NCI-H1930 (cell line): ENCODE data around the gene RFX5.
"Not testable (repeated sequence)": the region's sequence is repeated elsewhere in the genome, so short reads cannot be mapped to it uniquely, and the experiment has no call there.

Source experiments
- DNase-seq, 2 experiments: peaks; one replicate each; lab custom pipeline; 2025; lab: John Stamatoyannopoulos, UW

Gene RFX5

GRCh38 chr1:151362308-151363155 is 15.5 kb upstream of the RFX5 start:
- DNase-seq: no peak

GRCh38 chr1:151361883-151362282 is 14.8 kb upstream of the RFX5 start:
- no peak for DNase-seq

- DNase-seq: no peak
Observed at GRCh38 chr1:151356696-151357095, 9.6 kb upstream of the RFX5 start.

- no peak for DNase-seq
Observed at GRCh38 chr1:151352021-151352718, 5.1 kb upstream of the RFX5 start.

- not testable (repeated sequence) for DNase-seq
Observed at GRCh38 chr1:151350323-151350722, 3.3 kb upstream of the RFX5 start.

- DNase-seq: no peak
Observed at GRCh38 chr1:151347523-151348246, 633 bp upstream of the RFX5 start.

- DNase-seq: no peak
Observed at GRCh38 chr1:151346082-151346768, 827 bp downstream of the RFX5 start.

- DNase-seq: no peak
Observed at GRCh38 chr1:151344291-151344690, 2.8 kb downstream of the RFX5 start.

- DNase-seq: no peak
Observed at GRCh38 chr1:151343587-151343986, 3.5 kb downstream of the RFX5 start.

GRCh38 chr1:151342569-151342968 is 4.5 kb downstream of the RFX5 start:
- DNase-seq: no peak

- no peak for DNase-seq
Observed at GRCh38 chr1:151342021-151342420, 5.0 kb downstream of the RFX5 start.

GRCh38 chr1:151340870-151341754 is 5.9 kb downstream of the RFX5 start:
- peak; percentile 70 to 71 for DNase-seq

GRCh38 chr1:151336556-151336955 is 10.5 kb downstream of the RFX5 start:
- DNase-seq: no peak

GRCh38 chr1:151334822-151335221 is 12.2 kb downstream of the RFX5 start:
- DNase-seq: no peak

- DNase-seq: peak in 1 of 2 experiments; percentile 24
Observed at GRCh38 chr1:151327903-151328674, 19.0 kb downstream of the RFX5 start.

- peak; percentile 95 to 96 for DNase-seq
Observed at GRCh38 chr1:151327223-151327902, 19.7 kb downstream of the RFX5 start, which contains the start of gene PI4KB. Gene PI4KB (minus strand): TSS chr1:151327416. CDS start chr1:151316481, 10,935 bp downstream.

GRCh38 chr1:151326619-151327222 is 20.3 kb downstream of the RFX5 start:
- DNase-seq: no peak

GRCh38 chr1:151325646-151326429 is 21.2 kb downstream of the RFX5 start:
- no peak for DNase-seq
